K562 (cell line): Measurements from ENCODE around the gene GUCA2B. TPM values are rescaled to one million over a fixed set of nuclear protein-coding genes. Genes with fewer than 3 reads are reported as not detected.

Experiments used
- ATAC-seq: fragments of 200-7000 bp; cut with Tn5 transposase; 3 replicates; pipeline ENCODE4 v1.9.1; 2020; ENCODE audit warnings: moderate library complexity
- BruUV-seq: library from RNA; stranded (reverse); fragments of 400-500 nt; replicated peaks from 2 replicates; lab custom pipeline; 2021; lab: Mats Ljungman, UMichigan
- CTCF ChIA-PET: fragments of 300-600 bp; formaldehyde crosslinking; extraction: SDS; loops from one replicate; lab custom pipeline; 2021; ENCODE audit warnings: low intra/inter-chr PET ratio; lab: Yijun Ruan, JAX
- POLR2A ChIA-PET: fragments of 300-600, 350-650 bp; sonication (Branson Sonifier 250); formaldehyde crosslinking; extraction: SDS; loops from one replicate; lab custom pipeline; 2021; ENCODE audit warnings: antibody characterized with exemption, inconsistent platforms; lab: Yijun Ruan, JAX
- DNase-seq, 4 experiments: peaks; one replicate each; pipeline versions ENCODE4 v3.0.0 to v3.0.0-alpha.2; 2011 to 2018; ENCODE audit warnings: low spot score in 3 of 4, mixed read lengths in 3 of 4; ENCODE audit errors: extremely low read depth in 1 of 4
- FAIRE-seq: peaks from 2 replicates; lab custom pipeline; 2011; peaks lifted over from hg19 to GRCh38; lab: Jason Lieb, UNC
- H2AFZ ChIP-seq: 2 replicates; pipeline ENCODE4 v1.6.0; 2011; ENCODE audit warnings: low read depth, low read length, control low read depth, inconsistent platforms
- H3K27ac ChIP-seq: fragments of 200-600 bp; 3 replicates; pipeline ENCODE4 v1.8.0; 2011; ENCODE audit warnings: low read depth, mild to moderate bottlenecking, control low read depth, inconsistent platforms, low read length, moderate library complexity, mixed read lengths; ENCODE audit errors: extremely low read depth
- H3K27me3 ChIP-seq, 2 experiments: fragments of 300-600 bp in 1 of 2; 2 replicates in 1 of 2; 3 replicates in 1 of 2; pipeline versions ENCODE4 v1.6.0 to v1.8.0; 2011; ENCODE audit warnings: inconsistent platforms in 2 of 2, low read length in 2 of 2, mild to moderate bottlenecking in 1 of 2, mixed read lengths in 1 of 2, moderate library complexity in 1 of 2; ENCODE audit not compliant: control insufficient read depth in 2 of 2, insufficient read depth in 2 of 2
- H3K36me3 ChIP-seq: fragments of 300-600 bp; 3 replicates; pipeline ENCODE4 v1.8.0; 2011; ENCODE audit warnings: mild to moderate bottlenecking, low read length, inconsistent platforms; ENCODE audit not compliant: control insufficient read depth, insufficient read depth
- H3K4me1 ChIP-seq, 2 experiments: fragments of 200-600 bp in 1 of 2; replicated peaks in 1 of 2; 2 replicates in 1 of 2; 3 replicates in 1 of 2; pipeline versions ENCODE4 v1.5.1 to v1.8.0; 2011; ENCODE audit warnings: inconsistent platforms in 2 of 2, low read length in 2 of 2, mild to moderate bottlenecking in 1 of 2, mixed read lengths in 1 of 2, moderate library complexity in 1 of 2; ENCODE audit not compliant: control insufficient read depth in 2 of 2, insufficient read depth in 2 of 2
- H3K4me2 ChIP-seq: 2 replicates; pipeline ENCODE4 v1.6.1; 2011; ENCODE audit warnings: low read length, control low read depth, inconsistent platforms, mixed read lengths; ENCODE audit not compliant: insufficient read depth
- H3K4me3 ChIP-seq: fragments of 200-600 bp; sonication (generic), shearing (Covaris generic); 2 replicates; pipeline ENCODE4 v1.5.1; 2016; ENCODE audit warnings: control low read depth, inconsistent platforms
- H3K79me2 ChIP-seq: fragments of 200-600 bp; 3 replicates; pipeline ENCODE4 v1.8.0; 2011; ENCODE audit warnings: low read length, inconsistent platforms; ENCODE audit not compliant: control insufficient read depth, insufficient read depth
- H3K9ac ChIP-seq, 2 experiments: 2 replicates each; pipeline versions ENCODE4 v1.6.0 to v1.6.1; 2011; ENCODE audit warnings: low read depth in 2 of 2, low read length in 2 of 2, control low read depth in 1 of 2, inconsistent platforms in 1 of 2, mild to moderate bottlenecking in 1 of 2, mixed read lengths in 1 of 2; ENCODE audit not compliant: insufficient read depth in 1 of 2
- H3K9me1 ChIP-seq: one replicate; pipeline ENCODE4 v1.6.0; 2011; ENCODE audit warnings: inconsistent platforms, mild to moderate bottlenecking, low read length, moderate library complexity; ENCODE audit not compliant: control insufficient read depth, insufficient read depth
- H3K9me3 ChIP-seq: replicated peaks from 2 replicates; pipeline ENCODE4 v1.5.1; 2011; ENCODE audit warnings: low read depth, low read length, inconsistent platforms; ENCODE audit not compliant: control insufficient read depth, insufficient read depth
- H4K20me1 ChIP-seq: replicated peaks from 2 replicates; pipeline ENCODE4 v1.6.1; 2011; ENCODE audit warnings: low read length, inconsistent platforms, mixed read lengths; ENCODE audit not compliant: control insufficient read depth, insufficient read depth
- CEBPB ChIP-seq: fragments of 450-650 bp; IDR thresholded peaks from 2 replicates; pipeline ENCODE4 v1.6.1; 2016; ENCODE audit warnings: missing genetic modification characterization, missing compliant biosample characterization
- CREB1 ChIP-seq, 2 experiments: sonication (generic) in 1 of 2; formaldehyde crosslinking in 1 of 2; IDR thresholded peaks; 2 replicates each; pipeline versions ENCODE4 v1.6.1 to v1.8.0; 2012 to 2022; ENCODE audit warnings: inconsistent platforms in 1 of 2, mild to moderate bottlenecking in 1 of 2, missing genetic modification reagents in 1 of 2, moderate library complexity in 1 of 2
- ILK ChIP-seq: fragments of 450-650 bp; IDR thresholded peaks from 2 replicates; pipeline ENCODE4 v1.6.1; 2016; ENCODE audit warnings: missing genetic modification characterization, low read depth, mild to moderate bottlenecking, missing compliant biosample characterization, moderate library complexity, borderline replicate concordance
- NFE2 ChIP-seq: IDR thresholded peaks from 2 replicates; pipeline ENCODE4 v1.6.1; 2014; ENCODE audit warnings: antibody characterized with exemption, low read depth
- RCOR1 ChIP-seq, 2 experiments: IDR thresholded peaks; 2 replicates each; pipeline ENCODE4 v1.6.1; 2012; ENCODE audit warnings: low read depth in 2 of 2, low read length in 2 of 2, borderline replicate concordance in 1 of 2, improper control_type of control experiment in 1 of 2
- RFX1 ChIP-seq: fragments of 450-650 bp; IDR thresholded peaks from 2 replicates; pipeline ENCODE4 v1.6.1; 2016; ENCODE audit warnings: mild to moderate bottlenecking, moderate library complexity
- SIN3B ChIP-seq: fragments of 450-650 bp; IDR thresholded peaks from 2 replicates; pipeline ENCODE4 v1.6.1; 2017; ENCODE audit warnings: low read depth, mild to moderate bottlenecking, moderate library complexity
- ZNF165 ChIP-seq: fragments of 250-450 bp; sonication (Bioruptor Pico); IDR thresholded peaks from 2 replicates; pipeline ENCODE4 v1.4.0; 2020; ENCODE audit warnings: borderline replicate concordance
- ZNF778 ChIP-seq: fragments of 450-650 bp; formaldehyde crosslinking; IDR thresholded peaks from 2 replicates; pipeline ENCODE4 v1.4.0; 2020; ENCODE audit warnings: mild to moderate bottlenecking, moderate library complexity
- WGBS: fragments of 100-300 bp; shearing (Covaris generic); methylation state at CpG from one replicate; pipeline ENCODE4 v1.1.6; 2016; ENCODE audit warnings: low coverage, mixed read lengths; ENCODE audit not compliant: insufficient coverage; ENCODE audit errors: missing lambda C conversion rate; 5-methylcytosine and 5-hydroxymethylcytosine counted together
- in situ Hi-C: fragments of 300-500 bp; cut with MboI; formaldehyde crosslinking; loops from 4 replicates; pipeline ENCODE4 v1.15.0; 2018; ENCODE audit warnings: inconsistent platforms, mixed read lengths
- intact Hi-C: fragments of 100-400 bp; cut with micrococcal nuclease; formaldehyde crosslinking; loops from 2 replicates; pipeline ENCODE4 v1.14.2; 2022
- polyA plus RNA-seq, 8 experiments: library from polyadenylated mRNA; depleted of rRNA in 4 of 8; stranded (reverse) in 5 of 8; unstranded in 3 of 8; fragments of >200 nt; fragmentation: Nextera tagmentation in 2 of 8; fragmentation: Illumina TruSeq in 1 of 8; extraction: Ambion mirVana in 2 of 8; extraction: Trizol in 1 of 8; gene quantifications; 2 replicates each; pipeline versions ENCODE4 v1.2.1 to v1.2.3, GENCODE V29; 2011 to 2014; ENCODE audit warnings: inconsistent platforms in 1 of 8, missing spikeins in 1 of 8
- total RNA-seq, 7 experiments: library from RNA; depleted of rRNA in 6 of 7; stranded (reverse); fragments of >200 nt in 6 of 7; fragmentation: Illumina TruSeq in 2 of 7; extraction: Trizol in 2 of 7; gene quantifications; 2 replicates each; pipeline versions ENCODE4 v1.2.1 to v1.2.3, GENCODE V29; 2011 to 2021; ENCODE audit warnings: low replicate concordance in 1 of 7

The GUCA2B gene
- total and polyA plus RNA-seq, 9 of the 15 experiments (the other 6 are each of a cell fraction or from before 2014, with no cell fraction given): not detected

DNA sequence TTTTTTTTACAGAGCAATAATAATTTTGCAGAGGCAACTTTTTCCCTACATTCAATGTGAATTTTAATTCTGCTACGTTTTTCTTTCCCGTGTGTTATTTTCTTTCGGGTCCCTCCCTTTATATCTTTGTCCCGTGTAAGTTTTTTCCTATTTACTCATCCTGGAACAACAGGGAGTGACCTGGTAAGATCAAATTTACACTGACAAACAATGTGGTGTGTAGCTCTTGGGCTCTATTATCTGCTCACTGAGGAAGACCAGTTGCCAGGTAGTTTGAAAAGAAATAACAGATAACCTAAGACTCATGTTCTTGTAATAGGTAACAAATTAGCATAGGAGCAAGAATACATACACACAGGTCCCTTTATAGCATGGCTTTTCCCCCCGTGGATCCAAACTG lies 45.0 kb downstream of the GUCA2B start:
- H3K27ac ChIP-seq: no peak overlapping the region
- CTCF ChIA-PET: no interaction called here
- WGBS: 89% methylated on average over 5 of the region's 5 CpGs
- no peak overlapping the region for H3K9ac ChIP-seq
- peaks cover 64% of the 10 kb centered on the region for H3K36me3 ChIP-seq
- intact Hi-C loops (no loop called here), in situ Hi-C loops (no loop called here)
- no peak overlapping the region for H2AFZ ChIP-seq
- no peak for ATAC-seq
- H3K79me2 ChIP-seq: no peaks in the 10 kb centered on the region
- FAIRE-seq: no peak
- no peak for TF ChIP-seq CREB1 (IDR thresholded peaks at IDR 0.05)
- TF ChIP-seq CREB1 (CRISPR knock-in tag; IDR thresholded peaks at IDR 0.05): no peak
- no peak for TF ChIP-seq RFX1
- no peak for TF ChIP-seq RCOR1 (IDR thresholded peaks at IDR 0.05; ENCODE audit: borderline replicate concordance in 1 of 2, low read depth in 2 of 2, low read length in 2 of 2)
- TF ChIP-seq CEBPB (tag): no peak
- no peak for TF ChIP-seq SIN3B
- no peak for TF ChIP-seq ZNF165 (CRISPR knock-in tag)
- TF ChIP-seq ZNF778 (CRISPR knock-in tag): no peak
- TF ChIP-seq NFE2: no peak
- no peak for TF ChIP-seq ILK
- no peaks in the 10 kb centered on the region for H3K9me1 ChIP-seq
- no TSS peak for BruUV-seq
- DNase-seq: no peak
- H3K4me2 ChIP-seq: no peak overlapping the region
- no peaks in the 10 kb centered on the region for H4K20me1 ChIP-seq
- H3K9me3 ChIP-seq: no peaks in the 10 kb centered on the region
- H3K27me3 ChIP-seq: no peaks in the 10 kb centered on the region
- H3K4me3 ChIP-seq: no peak overlapping the region
- POLR2A ChIA-PET: interaction anchor here (0.6 kb wide), 1 partner anchor 11 kb away, joined by 3 read pairs; no protein-coding TSS in a partner anchor
- no peaks in the 10 kb centered on the region for H3K4me1 ChIP-seq
